Stimulated activated naive CD8-positive, alpha-beta T cell treated with anti-CD3 and anti-CD28 coated beads, Interleukin-15, Interleukin-2, amounts not matched to agents 100 ng/mL and 50 ng/mL, for 24 hours (primary cell): Measurements from ENCODE around the gene TTR.

ENCODE experiments used
- H3K27ac Mint-ChIP-seq: one replicate; pipeline ENCODE4 v1.8.0; 2021; ENCODE audit warnings: mild to moderate bottlenecking, mixed read lengths
- H3K27me3 Mint-ChIP-seq: one replicate; pipeline ENCODE4 v1.8.0; 2021; ENCODE audit warnings: mixed read lengths
- H3K36me3 Mint-ChIP-seq: one replicate; pipeline ENCODE4 v1.8.0; 2021; ENCODE audit warnings: low read depth, mixed read lengths
- H3K4me1 Mint-ChIP-seq: one replicate; pipeline ENCODE4 v1.8.0; 2021; ENCODE audit warnings: low read depth, mixed read lengths
- H3K4me3 Mint-ChIP-seq: one replicate; pipeline ENCODE4 v1.8.0; 2021; ENCODE audit warnings: mild to moderate bottlenecking, mixed read lengths
- H3K9me3 Mint-ChIP-seq: one replicate; pipeline ENCODE4 v1.8.0; 2021; ENCODE audit warnings: mixed read lengths

TTR gene

GRCh38 chr18:31591628-31592027, at the start of gene TTR:
Gene TTR, plus strand, starts transcription at chr18:31591877. Its CDS starts 26 bp downstream, at chr18:31591903.
- no peaks in the 10 kb centered on the region for H3K9me3 Mint-ChIP-seq
- H3K36me3 Mint-ChIP-seq: no peaks in the 10 kb centered on the region
- H3K4me1 Mint-ChIP-seq: no peaks in the 10 kb centered on the region
- H3K4me3 Mint-ChIP-seq: no peak within 1 kb of the TSS
- H3K27ac Mint-ChIP-seq: no peak within 1 kb of the TSS
- peaks cover 2% of the 10 kb centered on the region for H3K27me3 Mint-ChIP-seq

DNA sequence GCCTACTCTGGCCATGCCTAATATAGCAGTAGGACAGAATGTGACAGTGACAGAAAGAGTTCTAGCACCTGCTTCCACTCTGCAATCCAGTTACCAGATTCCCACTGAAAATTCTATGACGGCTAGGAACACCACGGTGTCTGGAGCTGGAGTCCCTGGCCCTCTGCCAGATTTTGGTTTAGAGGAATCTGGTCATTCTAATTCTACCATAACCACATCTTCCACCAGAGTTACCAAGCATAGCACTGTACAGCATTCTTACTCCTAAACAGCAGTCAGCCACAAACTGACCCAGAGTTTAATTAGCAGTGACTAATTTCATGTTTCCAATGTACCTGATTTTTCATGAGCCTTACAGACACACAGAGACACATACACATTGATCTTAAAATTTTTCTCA, 45.2 kb upstream of the TTR start:
- Mint-ChIP-seq H3K9me3 (no peaks in the 10 kb centered on the region), H3K4me3 (no peak overlapping the region), H3K27ac (no peak overlapping the region), H3K36me3 (no peaks in the 10 kb centered on the region), H3K27me3 (no peaks in the 10 kb centered on the region), H3K4me1 (no peaks in the 10 kb centered on the region)

- H3K4me3 Mint-ChIP-seq: no peak overlapping the region
- H3K4me1 Mint-ChIP-seq: no peaks in the 10 kb centered on the region
- no peaks in the 10 kb centered on the region for H3K36me3 Mint-ChIP-seq
- peaks cover 1% of the 10 kb centered on the region for H3K27me3 Mint-ChIP-seq
- H3K27ac Mint-ChIP-seq: no peak overlapping the region
- no peaks in the 10 kb centered on the region for H3K9me3 Mint-ChIP-seq
Observed at GRCh38 chr18:31548853-31549252, 42.8 kb upstream of the TTR start.

DNA sequence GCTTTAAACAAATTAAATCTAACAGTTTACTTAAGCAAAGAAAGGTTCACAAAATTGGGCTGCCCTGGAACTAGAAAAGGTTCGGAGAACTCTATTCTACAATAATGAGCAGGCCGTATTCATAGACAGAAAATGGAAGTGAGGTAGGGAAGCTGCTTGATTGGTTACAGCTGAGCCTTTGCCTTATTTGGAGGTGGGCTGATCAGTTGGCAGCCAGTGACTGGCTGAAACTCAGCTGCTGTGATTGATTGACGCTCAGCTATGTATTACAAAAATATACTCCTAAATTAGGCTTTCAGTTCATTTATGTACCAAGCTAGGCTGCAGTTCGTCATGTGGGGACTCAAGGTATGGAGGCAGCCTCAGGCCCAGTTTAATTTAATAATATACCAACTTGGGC, 42.3 kb upstream of the TTR start:
- Mint-ChIP-seq H3K27ac (no peak overlapping the region), H3K9me3 (no peaks in the 10 kb centered on the region), H3K27me3 (peaks cover 7% of the 10 kb centered on the region), H3K4me1 (no peaks in the 10 kb centered on the region), H3K36me3 (no peaks in the 10 kb centered on the region), H3K4me3 (no peak overlapping the region)

- no peaks in the 10 kb centered on the region for H3K9me3 Mint-ChIP-seq
- H3K27ac Mint-ChIP-seq: no peak overlapping the region
- H3K4me1 Mint-ChIP-seq: no peaks in the 10 kb centered on the region
- no peak overlapping the region for H3K4me3 Mint-ChIP-seq
- peaks cover 12% of the 10 kb centered on the region for H3K27me3 Mint-ChIP-seq
- H3K36me3 Mint-ChIP-seq: no peaks in the 10 kb centered on the region
Observed at GRCh38 chr18:31551883-31552282, 39.8 kb upstream of the TTR start.

GRCh38 chr18:31553800-31554199, 37.9 kb upstream of the TTR start:
- no peaks in the 10 kb centered on the region for H3K4me1 Mint-ChIP-seq
- no peak overlapping the region for H3K4me3 Mint-ChIP-seq
- H3K9me3 Mint-ChIP-seq: no peaks in the 10 kb centered on the region
- H3K27ac Mint-ChIP-seq: no peak overlapping the region
- no peaks in the 10 kb centered on the region for H3K36me3 Mint-ChIP-seq
- H3K27me3 Mint-ChIP-seq: peaks cover 12% of the 10 kb centered on the region

GRCh38 chr18:31554776-31555175, 36.9 kb upstream of the TTR start:
- H3K27ac Mint-ChIP-seq: no peak overlapping the region
- H3K9me3 Mint-ChIP-seq: no peaks in the 10 kb centered on the region
- no peaks in the 10 kb centered on the region for H3K36me3 Mint-ChIP-seq
- H3K4me1 Mint-ChIP-seq: no peaks in the 10 kb centered on the region
- H3K27me3 Mint-ChIP-seq: peaks cover 12% of the 10 kb centered on the region
- no peak overlapping the region for H3K4me3 Mint-ChIP-seq

DNA sequence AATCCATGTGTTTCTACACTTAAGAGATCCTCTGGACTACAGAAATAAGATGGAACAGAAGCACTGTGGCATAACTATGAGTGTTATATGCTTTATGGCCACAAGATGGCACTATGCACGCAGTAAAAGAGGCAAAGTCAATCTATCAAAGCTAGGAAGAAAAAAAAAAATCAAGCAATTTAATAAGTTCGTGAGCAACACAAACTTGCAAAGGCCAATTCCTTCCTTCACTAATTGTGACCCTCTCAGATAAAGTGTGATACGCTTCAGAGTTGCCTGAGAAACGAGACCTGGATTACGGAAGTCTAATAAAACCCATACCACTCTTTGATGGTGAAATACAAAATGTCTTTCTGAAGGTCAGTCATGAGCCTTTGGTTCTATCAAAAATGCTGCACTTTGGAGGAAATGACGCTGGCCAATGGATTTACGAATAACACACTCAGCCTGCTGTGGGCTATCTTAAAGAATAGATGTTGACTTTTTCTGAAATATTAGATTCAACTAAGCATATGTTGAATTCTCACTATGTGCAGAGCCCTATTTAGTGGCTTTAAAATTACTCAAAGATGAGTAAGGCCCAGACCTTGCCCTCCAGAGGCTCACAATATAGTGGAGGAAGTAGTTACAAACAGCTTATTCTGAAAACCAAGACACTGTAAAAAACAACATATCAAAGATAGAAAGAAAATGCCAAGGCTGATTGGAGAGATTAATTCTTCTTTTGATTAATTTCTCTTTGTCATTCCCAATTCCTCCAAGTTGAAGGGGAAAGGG, 35.5 kb upstream of the TTR start:
- Mint-ChIP-seq H3K27ac (no peak overlapping the region), H3K9me3 (no peaks in the 10 kb centered on the region), H3K4me3 (no peak overlapping the region), H3K4me1 (no peaks in the 10 kb centered on the region), H3K36me3 (no peaks in the 10 kb centered on the region), H3K27me3 (peaks cover 12% of the 10 kb centered on the region)

DNA sequence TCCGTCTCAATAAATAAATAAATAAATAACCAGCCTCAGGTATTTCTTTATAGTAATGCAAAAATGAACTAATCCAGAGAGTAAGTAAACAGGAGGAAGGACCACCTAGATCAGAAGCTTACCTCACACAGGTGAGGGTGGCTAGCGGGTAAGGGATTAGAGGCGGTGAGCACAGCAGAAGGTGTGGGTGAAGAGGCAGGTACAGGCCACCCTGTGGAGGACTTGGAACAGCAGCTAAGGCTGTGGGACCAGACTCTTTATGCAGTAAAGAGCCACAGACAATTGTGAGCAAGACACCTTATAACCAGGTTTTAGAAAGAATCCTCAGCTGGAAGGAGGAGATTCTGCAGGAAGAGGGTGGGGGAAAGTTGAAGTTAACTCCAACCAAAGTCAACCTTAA, 34.2 kb upstream of the TTR start:
- H3K9me3 Mint-ChIP-seq: no peaks in the 10 kb centered on the region

DNA sequence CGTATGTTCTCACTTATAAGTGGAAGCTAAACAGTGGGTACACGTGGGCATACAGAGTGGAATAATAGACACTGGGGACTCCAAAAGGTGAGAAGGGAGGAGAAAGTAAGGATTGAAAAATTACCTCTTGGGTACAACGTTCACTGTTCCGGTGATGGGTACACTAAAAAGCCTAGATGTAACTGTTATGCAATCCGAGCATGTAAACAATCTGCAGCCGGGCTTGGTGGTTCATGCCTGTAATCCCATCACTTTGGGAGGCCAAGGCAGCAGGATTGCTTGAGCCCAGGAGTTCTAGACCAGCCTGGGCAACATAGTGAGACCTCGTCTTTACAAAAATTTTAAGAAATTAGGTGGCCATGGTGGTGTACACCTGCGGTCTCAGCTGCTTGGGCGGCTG, 33.1 kb upstream of the TTR start:
- Mint-ChIP-seq H3K36me3 (no peaks in the 10 kb centered on the region), H3K4me3 (no peak overlapping the region), H3K4me1 (no peaks in the 10 kb centered on the region), H3K9me3 (no peaks in the 10 kb centered on the region), H3K27ac (no peak overlapping the region), H3K27me3 (peaks cover 12% of the 10 kb centered on the region)

More for the DNA sequence above, 34.2 kb upstream of the TTR start:
- Mint-ChIP-seq H3K4me1 (no peaks in the 10 kb centered on the region), H3K36me3 (no peaks in the 10 kb centered on the region), H3K4me3 (no peak overlapping the region), H3K27me3 (peaks cover 12% of the 10 kb centered on the region), H3K27ac (no peak overlapping the region)

- Mint-ChIP-seq H3K27ac (no peak overlapping the region), H3K4me1 (no peaks in the 10 kb centered on the region), H3K27me3 (no peaks in the 10 kb centered on the region)
Observed at GRCh38 chr18:31562726-31563125, 29.0 kb upstream of the TTR start.

DNA sequence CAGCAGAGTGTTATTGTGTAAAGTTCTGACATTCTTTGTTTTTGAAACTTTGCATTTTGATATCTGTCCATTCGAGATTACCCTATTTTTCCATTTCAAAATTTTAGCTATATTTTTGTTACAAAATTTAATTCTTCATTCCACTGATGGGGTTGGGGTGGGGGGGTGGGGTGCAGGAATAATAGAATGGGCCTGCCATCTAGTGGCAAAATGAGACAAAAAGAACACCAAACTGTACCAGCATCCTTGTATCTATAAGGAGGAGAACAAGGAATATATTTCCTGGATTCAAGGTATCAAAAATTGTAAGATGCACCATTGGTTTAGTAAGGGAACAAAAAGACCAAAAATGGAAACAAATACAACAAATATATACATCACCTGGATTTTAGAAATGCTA, 27.9 kb upstream of the TTR start:
- no peak overlapping the region for H3K4me3 Mint-ChIP-seq
- no peak overlapping the region for H3K27ac Mint-ChIP-seq
- H3K36me3 Mint-ChIP-seq: no peaks in the 10 kb centered on the region
- no peaks in the 10 kb centered on the region for H3K4me1 Mint-ChIP-seq
- H3K27me3 Mint-ChIP-seq: no peaks in the 10 kb centered on the region
- H3K9me3 Mint-ChIP-seq: no peaks in the 10 kb centered on the region

More at GRCh38 chr18:31562726-31563125, 29.0 kb upstream of the TTR start:
- H3K9me3 Mint-ChIP-seq: no peaks in the 10 kb centered on the region
- H3K4me3 Mint-ChIP-seq: no peak overlapping the region
- no peaks in the 10 kb centered on the region for H3K36me3 Mint-ChIP-seq

- H3K4me1 Mint-ChIP-seq: no peaks in the 10 kb centered on the region
- no peaks in the 10 kb centered on the region for H3K36me3 Mint-ChIP-seq
- H3K4me3 Mint-ChIP-seq: no peak overlapping the region
- no peaks in the 10 kb centered on the region for H3K9me3 Mint-ChIP-seq
- H3K27me3 Mint-ChIP-seq: no peaks in the 10 kb centered on the region
- no peak overlapping the region for H3K27ac Mint-ChIP-seq
Observed at GRCh38 chr18:31565345-31565744, 26.3 kb upstream of the TTR start.

DNA sequence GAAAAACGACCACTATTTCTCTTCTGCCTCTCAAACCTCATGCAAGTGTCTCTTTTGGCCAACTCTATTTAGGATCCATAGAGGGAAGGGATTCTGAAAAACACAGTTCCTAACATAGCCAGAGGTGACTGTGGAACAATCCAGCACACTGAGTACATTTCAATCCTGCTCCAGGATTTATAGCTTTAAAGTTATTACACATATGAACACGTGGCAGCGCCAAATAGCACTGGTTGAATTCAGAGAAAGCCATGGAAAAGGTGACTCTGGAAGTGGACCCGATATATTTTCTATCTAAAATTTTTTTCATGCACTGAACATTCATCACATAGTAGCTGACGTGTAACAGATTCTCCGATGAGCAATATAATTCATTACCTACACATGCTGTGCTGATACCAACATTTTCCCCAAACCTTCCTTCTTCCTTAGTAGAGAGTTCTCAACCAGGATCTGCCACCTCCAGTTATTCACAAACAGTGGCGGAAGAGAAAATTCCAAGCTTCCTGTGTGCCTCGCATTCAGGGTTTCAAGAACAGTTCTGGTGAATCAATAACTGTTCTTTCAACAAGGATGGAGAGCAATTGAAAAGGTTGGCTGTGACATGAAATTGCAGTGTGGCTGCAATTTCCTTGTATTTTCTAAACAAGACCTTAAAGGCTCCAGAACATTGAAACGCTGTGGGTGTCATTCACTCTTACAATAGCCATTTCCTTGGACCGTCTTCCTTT, 25.7 kb upstream of the TTR start:
- H3K27me3 Mint-ChIP-seq: no peaks in the 10 kb centered on the region
- H3K9me3 Mint-ChIP-seq: no peaks in the 10 kb centered on the region
- no peak overlapping the region for H3K4me3 Mint-ChIP-seq
- H3K36me3 Mint-ChIP-seq: no peaks in the 10 kb centered on the region
- H3K27ac Mint-ChIP-seq: no peak overlapping the region
- H3K4me1 Mint-ChIP-seq: no peaks in the 10 kb centered on the region

DNA sequence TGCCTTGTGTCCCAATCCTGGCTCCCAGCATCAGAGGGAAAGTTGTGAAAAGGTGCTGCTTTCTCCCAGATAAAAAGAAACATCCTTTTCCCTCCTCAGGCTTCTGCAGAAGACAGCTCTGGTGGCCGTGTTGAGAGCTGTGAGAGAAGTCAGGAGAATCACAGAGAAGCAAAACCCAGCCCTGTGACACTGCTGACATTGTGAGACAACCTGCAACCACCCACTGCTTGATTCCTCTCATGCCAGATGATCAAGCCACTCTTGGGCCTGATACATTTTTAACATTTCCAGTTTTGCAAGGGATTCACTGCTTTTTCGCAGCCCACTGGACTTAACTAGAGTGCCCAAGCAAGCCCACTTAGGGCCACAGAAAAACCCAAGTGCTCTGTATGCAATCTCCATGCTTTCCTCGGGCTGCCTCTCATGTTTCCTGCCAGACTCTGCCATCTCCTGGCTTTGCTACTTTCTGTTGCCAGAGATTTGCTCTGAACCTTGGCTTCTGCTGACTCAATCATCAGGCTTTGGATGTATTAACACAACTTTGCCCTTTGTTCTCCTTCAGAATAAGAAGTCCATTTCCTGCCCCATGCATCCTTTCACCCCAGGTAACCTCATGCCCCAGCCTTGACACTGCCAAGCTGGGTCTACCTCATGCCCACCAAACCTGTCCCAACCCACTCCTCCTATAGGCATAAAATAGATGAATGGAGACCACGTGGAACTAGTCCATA, 24.9 kb upstream of the TTR start:
- Mint-ChIP-seq H3K9me3 (no peaks in the 10 kb centered on the region), H3K27me3 (no peaks in the 10 kb centered on the region), H3K4me1 (no peaks in the 10 kb centered on the region), H3K27ac (no peak overlapping the region), H3K4me3 (no peak overlapping the region), H3K36me3 (no peaks in the 10 kb centered on the region)
